Measurements from ENCODE around the gene KIAA0513. TPM values are rescaled to one million over a fixed set of nuclear protein-coding genes. Genes with fewer than 3 reads are reported as not detected.

KIAA0513 gene
- total and polyA plus RNA-seq, 2 of the 13 experiments (the other 11 are each of a cell fraction or from before 2014, with no cell fraction given), result 1.8 TPM

DNA sequence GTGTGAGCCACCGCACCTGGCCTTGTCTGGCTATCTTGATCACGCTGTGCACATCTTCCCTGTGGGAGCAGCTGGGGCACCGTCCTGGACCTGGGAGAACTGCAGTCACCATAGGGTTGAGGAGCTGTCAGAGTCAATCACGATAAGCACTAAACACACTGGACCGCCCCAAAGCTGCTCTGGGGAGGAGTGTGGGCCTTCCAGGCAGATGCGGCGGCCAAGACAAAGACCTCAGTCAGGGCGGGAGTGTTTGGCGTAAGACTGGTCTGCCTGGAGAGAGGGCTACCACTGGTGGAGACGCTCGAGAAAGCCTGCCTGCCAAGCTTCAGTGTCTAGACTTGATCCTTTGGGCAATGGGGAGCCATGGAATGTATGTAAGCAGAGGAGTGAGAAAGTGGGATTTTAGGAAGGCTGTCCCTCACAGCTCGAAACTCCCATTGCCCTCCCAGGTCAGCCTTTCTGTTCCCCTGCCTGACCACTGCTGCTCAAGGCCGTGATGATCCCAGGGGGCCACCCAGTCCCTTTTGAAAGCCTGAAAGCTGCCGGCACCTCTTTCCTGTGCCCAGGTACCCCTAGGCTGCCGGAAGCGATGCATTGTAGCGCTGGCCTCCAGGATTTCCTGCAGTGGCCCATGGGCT, 114.0 kb downstream of the KIAA0513 start (continued):
- TF ChIP-seq, protein P1, sequence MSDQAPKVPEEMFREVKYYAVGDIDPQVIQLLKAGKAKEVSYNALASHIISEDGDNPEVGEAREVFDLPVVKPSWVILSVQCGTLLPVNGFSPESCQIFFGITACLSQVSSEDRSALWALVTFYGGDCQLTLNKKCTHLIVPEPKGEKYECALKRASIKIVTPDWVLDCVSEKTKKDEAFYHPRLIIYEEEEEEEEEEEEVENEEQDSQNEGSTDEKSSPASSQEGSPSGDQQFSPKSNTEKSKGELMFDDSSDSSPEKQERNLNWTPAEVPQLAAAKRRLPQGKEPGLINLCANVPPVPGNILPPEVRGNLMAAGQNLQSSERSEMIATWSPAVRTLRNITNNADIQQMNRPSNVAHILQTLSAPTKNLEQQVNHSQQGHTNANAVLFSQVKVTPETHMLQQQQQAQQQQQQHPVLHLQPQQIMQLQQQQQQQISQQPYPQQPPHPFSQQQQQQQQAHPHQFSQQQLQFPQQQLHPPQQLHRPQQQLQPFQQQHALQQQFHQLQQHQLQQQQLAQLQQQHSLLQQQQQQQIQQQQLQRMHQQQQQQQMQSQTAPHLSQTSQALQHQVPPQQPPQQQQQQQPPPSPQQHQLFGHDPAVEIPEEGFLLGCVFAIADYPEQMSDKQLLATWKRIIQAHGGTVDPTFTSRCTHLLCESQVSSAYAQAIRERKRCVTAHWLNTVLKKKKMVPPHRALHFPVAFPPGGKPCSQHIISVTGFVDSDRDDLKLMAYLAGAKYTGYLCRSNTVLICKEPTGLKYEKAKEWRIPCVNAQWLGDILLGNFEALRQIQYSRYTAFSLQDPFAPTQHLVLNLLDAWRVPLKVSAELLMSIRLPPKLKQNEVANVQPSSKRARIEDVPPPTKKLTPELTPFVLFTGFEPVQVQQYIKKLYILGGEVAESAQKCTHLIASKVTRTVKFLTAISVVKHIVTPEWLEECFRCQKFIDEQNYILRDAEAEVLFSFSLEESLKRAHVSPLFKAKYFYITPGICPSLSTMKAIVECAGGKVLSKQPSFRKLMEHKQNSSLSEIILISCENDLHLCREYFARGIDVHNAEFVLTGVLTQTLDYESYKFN (CRISPR knock-in tag; conservative IDR thresholded peaks at IDR 0.05), result peak; percentile 49; the same call in 1 of the 2 replicates
- TF ChIP-seq, protein P2, sequence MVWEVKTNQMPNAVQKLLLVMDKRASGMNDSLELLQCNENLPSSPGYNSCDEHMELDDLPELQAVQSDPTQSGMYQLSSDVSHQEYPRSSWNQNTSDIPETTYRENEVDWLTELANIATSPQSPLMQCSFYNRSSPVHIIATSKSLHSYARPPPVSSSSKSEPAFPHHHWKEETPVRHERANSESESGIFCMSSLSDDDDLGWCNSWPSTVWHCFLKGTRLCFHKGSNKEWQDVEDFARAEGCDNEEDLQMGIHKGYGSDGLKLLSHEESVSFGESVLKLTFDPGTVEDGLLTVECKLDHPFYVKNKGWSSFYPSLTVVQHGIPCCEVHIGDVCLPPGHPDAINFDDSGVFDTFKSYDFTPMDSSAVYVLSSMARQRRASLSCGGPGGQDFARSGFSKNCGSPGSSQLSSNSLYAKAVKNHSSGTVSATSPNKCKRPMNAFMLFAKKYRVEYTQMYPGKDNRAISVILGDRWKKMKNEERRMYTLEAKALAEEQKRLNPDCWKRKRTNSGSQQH (CRISPR knock-in tag; IDR thresholded peaks at IDR 0.05; ENCODE audit: low read depth), result no peak
- no peak for TF ChIP-seq FIP1L1 (IDR thresholded peaks at IDR 0.05; ENCODE audit: borderline replicate concordance, insufficient read depth, low read depth, low read length)
- TF ChIP-seq PAX8 (CRISPR knock-in tag; IDR thresholded peaks at IDR 0.05; ENCODE audit: borderline replicate concordance), result no peak
- TF ChIP-seq, protein P3, sequence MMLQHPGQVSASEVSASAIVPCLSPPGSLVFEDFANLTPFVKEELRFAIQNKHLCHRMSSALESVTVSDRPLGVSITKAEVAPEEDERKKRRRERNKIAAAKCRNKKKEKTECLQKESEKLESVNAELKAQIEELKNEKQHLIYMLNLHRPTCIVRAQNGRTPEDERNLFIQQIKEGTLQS (CRISPR knock-in tag; IDR thresholded peaks at IDR 0.05), result no peak
- no peak for TF ChIP-seq ZNF468 (CRISPR knock-in tag; IDR thresholded peaks at IDR 0.05)
- 0 out of 2 replicates have a peak, but pooled peaks have one; percentile 13 for TF ChIP-seq AHR (CRISPR knock-in tag; IDR thresholded peaks at IDR 0.05)
- TF ChIP-seq, protein P4, sequence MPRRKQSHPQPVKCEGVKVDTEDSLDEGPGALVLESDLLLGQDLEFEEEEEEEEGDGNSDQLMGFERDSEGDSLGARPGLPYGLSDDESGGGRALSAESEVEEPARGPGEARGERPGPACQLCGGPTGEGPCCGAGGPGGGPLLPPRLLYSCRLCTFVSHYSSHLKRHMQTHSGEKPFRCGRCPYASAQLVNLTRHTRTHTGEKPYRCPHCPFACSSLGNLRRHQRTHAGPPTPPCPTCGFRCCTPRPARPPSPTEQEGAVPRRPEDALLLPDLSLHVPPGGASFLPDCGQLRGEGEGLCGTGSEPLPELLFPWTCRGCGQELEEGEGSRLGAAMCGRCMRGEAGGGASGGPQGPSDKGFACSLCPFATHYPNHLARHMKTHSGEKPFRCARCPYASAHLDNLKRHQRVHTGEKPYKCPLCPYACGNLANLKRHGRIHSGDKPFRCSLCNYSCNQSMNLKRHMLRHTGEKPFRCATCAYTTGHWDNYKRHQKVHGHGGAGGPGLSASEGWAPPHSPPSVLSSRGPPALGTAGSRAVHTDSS (CRISPR knock-in tag; conservative IDR thresholded peaks at IDR 0.05), result no peak
- no peak for TF ChIP-seq ELF4 (CRISPR knock-in tag; IDR thresholded peaks at IDR 0.05; ENCODE audit: borderline replicate concordance)
- TF ChIP-seq, protein P5, sequence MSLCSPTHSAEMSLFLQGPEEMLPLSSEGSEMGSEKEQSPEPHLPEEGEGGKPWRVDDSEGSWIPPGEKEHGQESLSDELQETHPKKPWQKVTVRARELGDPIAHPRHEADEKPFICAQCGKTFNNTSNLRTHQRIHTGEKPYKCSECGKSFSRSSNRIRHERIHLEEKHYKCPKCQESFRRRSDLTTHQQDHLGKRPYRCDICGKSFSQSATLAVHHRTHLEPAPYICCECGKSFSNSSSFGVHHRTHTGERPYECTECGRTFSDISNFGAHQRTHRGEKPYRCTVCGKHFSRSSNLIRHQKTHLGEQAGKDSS (CRISPR knock-in tag; IDR thresholded peaks at IDR 0.05; ENCODE audit: borderline replicate concordance, low read depth), result no peak
- 0 out of 2 replicates have a peak, but pooled peaks have one; percentile 6 for TF ChIP-seq KAT8 (CRISPR knock-in tag; IDR thresholded peaks at IDR 0.05)
- no peak for TF ChIP-seq CEBPB (IDR thresholded peaks at IDR 0.05; ENCODE audit: borderline replicate concordance, low read depth, low read length)
- 0 out of 2 replicates have a peak, but pooled peaks have one; percentile 27 for TF ChIP-seq HIVEP1 (CRISPR knock-in tag; IDR thresholded peaks at IDR 0.05)
- no peak for TF ChIP-seq TP53 (CRISPR knock-in tag; conservative IDR thresholded peaks at IDR 0.05)
- TF ChIP-seq, protein P6, sequence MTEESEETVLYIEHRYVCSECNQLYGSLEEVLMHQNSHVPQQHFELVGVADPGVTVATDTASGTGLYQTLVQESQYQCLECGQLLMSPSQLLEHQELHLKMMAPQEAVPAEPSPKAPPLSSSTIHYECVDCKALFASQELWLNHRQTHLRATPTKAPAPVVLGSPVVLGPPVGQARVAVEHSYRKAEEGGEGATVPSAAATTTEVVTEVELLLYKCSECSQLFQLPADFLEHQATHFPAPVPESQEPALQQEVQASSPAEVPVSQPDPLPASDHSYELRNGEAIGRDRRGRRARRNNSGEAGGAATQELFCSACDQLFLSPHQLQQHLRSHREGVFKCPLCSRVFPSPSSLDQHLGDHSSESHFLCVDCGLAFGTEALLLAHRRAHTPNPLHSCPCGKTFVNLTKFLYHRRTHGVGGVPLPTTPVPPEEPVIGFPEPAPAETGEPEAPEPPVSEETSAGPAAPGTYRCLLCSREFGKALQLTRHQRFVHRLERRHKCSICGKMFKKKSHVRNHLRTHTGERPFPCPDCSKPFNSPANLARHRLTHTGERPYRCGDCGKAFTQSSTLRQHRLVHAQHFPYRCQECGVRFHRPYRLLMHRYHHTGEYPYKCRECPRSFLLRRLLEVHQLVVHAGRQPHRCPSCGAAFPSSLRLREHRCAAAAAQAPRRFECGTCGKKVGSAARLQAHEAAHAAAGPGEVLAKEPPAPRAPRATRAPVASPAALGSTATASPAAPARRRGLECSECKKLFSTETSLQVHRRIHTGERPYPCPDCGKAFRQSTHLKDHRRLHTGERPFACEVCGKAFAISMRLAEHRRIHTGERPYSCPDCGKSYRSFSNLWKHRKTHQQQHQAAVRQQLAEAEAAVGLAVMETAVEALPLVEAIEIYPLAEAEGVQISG (CRISPR knock-in tag; IDR thresholded peaks at IDR 0.05), result 0 out of 2 replicates have a peak, but pooled peaks have one; percentile 9
- no peak for TF ChIP-seq KLF11 (CRISPR knock-in tag; IDR thresholded peaks at IDR 0.05)
- 0 out of 2 replicates have a peak, but pooled peaks have one; percentile 10 for TF ChIP-seq ADNP (CRISPR knock-in tag; IDR thresholded peaks at IDR 0.05)

Data from HepG2 (cell line).